ENCODE results near the gene VPS37D.

DNA sequence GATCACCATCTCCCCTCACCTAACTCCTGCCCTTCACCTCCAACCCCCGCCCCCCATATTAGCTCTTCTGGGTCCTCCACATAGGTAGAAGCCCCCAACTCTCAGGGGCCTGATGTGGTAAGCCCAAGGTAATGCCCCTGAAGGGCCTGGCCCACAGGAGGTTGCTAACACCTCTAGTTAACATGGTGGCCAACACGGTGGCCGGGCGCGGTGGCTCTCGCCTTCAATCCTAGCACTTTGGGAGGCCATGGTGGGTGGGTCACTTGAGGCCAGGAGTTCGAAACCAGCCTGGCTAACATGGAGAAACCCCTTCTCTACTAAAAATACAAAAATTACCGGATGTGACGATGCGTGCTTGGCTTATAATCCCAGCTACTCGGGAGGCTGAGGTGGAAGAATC lies 42.4 kb upstream of the VPS37D start:
- TF ChIP-seq NFRKB (IDR thresholded peaks at IDR 0.05) (no peak), L3MBTL2 (conservative IDR thresholded peaks at IDR 0.05) (no peak), FOXM1 (IDR thresholded peaks at IDR 0.05; ENCODE audit: borderline replicate concordance) (no peak), SUZ12 (IDR thresholded peaks at IDR 0.05) (no peak), SP1 (IDR thresholded peaks at IDR 0.05) (no peak), TARDBP (IDR thresholded peaks at IDR 0.05) (no peak), BHLHE40 (IDR thresholded peaks at IDR 0.05; ENCODE audit: borderline replicate concordance) (no peak), HDGF (IDR thresholded peaks at IDR 0.05; ENCODE audit: borderline replicate concordance) (no peak), ELF4 (IDR thresholded peaks at IDR 0.05) (no peak), LEF1 (IDR thresholded peaks at IDR 0.05; ENCODE audit: borderline replicate concordance) (no peak), FOXK2 (IDR thresholded peaks at IDR 0.05) (no peak), ARNT (IDR thresholded peaks at IDR 0.05) (no peak), FOXA1 (IDR thresholded peaks at IDR 0.05) (no peak)
- TF ChIP-seq, protein P1, sequence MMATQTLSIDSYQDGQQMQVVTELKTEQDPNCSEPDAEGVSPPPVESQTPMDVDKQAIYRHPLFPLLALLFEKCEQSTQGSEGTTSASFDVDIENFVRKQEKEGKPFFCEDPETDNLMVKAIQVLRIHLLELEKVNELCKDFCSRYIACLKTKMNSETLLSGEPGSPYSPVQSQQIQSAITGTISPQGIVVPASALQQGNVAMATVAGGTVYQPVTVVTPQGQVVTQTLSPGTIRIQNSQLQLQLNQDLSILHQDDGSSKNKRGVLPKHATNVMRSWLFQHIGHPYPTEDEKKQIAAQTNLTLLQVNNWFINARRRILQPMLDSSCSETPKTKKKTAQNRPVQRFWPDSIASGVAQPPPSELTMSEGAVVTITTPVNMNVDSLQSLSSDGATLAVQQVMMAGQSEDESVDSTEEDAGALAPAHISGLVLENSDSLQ (IDR thresholded peaks at IDR 0.05) = no peak
